GM19025 (cell line): ENCODE data around the gene SNURF.
"Not testable (repeated sequence)": the region's sequence is repeated elsewhere in the genome, so short reads cannot be mapped to it uniquely, and the experiment has no call there.

ENCODE experiments used
- ATAC-seq: cut with Tn5 transposase; IDR thresholded peaks from one replicate; pipeline ENCODE4 v1.9.1; 2021; ENCODE audit warnings: mild to moderate bottlenecking, low read depth, moderate library complexity; ENCODE audit not compliant: unreplicated experiment

Gene SNURF, protein sequence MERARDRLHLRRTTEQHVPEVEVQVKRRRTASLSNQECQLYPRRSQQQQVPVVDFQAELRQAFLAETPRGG

GRCh38 chr15:24954783-24955530 is at the start of gene SNURF, which contains the start of gene SNRPN:
Gene SNURF (plus strand): TSS chr15:24954987. CDS start chr15:24955049, 62 bp downstream.
Gene SNRPN (plus strand): TSS chr15:24954987. CDS start chr15:24974454, 19,467 bp downstream.
- ATAC-seq = peak; percentile 46

GRCh38 chr15:24916305-24917009 is 38.3 kb upstream of the SNURF start:
- no peak for ATAC-seq

- no peak for ATAC-seq
Observed at GRCh38 chr15:24917431-24917830, 37.4 kb upstream of the SNURF start.

GRCh38 chr15:24919446-24919845 is 35.3 kb upstream of the SNURF start:
- no peak for ATAC-seq

DNA sequence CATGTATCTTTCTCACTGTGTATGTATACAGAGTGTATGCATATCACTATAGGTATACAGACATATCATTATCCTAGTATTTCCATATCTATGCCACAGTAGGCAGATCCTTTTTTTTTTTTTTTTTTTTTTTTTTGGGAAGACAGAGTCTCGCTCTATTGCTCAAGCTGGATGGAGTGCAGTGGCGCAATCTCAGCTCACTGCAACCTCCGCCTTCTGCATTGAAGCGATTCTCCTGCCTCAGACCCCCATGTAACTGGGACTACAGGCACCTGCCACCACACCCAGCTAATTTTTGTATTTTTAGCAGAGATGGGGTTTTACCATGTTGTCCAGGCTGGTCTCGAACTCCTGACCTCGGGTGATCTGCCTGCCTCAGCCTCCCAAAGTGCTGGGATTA is 32.0 kb upstream of the SNURF start:
- not testable (repeated sequence) for ATAC-seq

DNA sequence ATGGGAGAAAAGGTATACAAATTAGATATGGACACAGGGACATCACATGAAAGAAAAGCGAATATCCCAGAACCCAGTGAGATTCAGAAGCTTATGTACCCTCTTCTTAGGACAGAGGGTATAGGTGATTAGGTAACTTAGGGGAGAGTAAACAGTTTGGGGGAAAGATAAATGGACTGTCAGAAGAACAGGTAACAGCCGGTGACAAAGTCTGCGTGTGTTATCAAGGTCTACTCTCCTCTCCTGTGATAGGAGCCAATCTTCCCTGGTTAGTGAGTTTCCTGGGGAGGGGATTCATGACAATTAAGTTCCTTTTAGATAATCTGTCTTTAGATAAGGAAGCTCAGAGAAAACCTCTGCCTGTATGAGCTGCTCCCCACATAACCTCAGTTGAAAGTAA is 30.6 kb upstream of the SNURF start:
- no peak for ATAC-seq

- ATAC-seq = no peak
Observed at GRCh38 chr15:24924621-24925020, 30.2 kb upstream of the SNURF start.

DNA sequence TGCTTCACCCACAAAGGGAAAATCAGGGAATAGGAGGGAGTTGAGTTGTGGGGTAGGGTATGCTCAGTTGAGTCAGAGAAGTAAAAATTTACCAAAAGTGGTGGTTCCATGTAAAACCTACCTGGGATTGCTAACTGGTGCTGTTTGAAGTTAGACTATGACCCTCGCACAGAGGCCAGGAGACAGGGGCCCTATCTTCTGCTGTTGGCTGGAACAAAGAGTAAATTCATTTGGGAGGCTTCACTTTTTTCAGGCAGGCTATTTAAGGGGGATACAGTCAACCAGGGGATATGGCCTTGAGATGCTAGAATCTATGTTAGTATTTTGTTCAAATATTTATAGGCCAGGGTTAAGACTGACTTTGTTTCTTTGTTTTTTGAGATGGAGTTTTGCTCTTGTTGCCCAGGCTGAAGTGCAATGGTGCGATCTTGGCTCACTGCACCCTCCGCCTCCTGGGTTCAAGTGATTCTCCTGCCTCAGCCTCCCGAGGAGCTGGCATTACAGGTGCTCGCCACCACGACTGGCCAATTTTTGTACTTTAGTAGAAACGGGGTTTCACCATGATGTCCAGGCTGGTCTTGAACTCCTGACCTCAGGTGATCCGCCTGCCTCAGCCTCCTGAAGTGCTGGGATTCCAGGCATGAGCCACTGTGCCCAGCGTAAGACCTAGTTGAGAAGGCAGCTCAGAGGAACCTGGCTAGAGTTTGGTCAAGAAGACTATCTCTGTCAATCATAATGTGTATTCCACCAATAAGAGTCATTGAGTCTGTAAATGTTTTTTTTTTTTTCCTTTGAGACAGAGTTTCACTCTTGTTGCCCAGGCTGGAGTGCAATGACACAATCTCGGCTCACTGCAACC is 22.7 kb upstream of the SNURF start:
- ATAC-seq = not testable (repeated sequence)

DNA sequence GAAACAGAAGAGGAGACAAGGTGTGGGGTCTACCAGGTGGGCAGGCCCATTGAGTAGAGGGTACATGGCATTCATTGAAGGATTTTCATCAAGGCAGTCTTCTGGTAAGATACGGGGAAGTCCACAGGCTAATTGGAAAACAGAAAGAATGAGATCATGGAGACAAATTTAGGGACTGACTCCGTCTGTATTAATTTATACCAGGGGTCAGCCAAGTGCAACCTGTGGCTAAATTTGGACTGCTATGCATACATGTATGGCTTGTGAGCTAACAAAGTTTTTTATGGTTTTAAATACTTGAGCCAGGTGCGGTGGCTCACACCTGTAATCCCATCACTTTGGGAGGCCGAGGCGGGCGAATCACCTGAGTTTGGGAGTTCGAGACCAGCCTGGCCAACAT is 21.1 kb upstream of the SNURF start:
- ATAC-seq = no peak

- ATAC-seq = not testable (repeated sequence)
Observed at GRCh38 chr15:24938224-24938623, 16.6 kb upstream of the SNURF start.

- ATAC-seq = no peak
Observed at GRCh38 chr15:24940236-24940635, 14.6 kb upstream of the SNURF start.

GRCh38 chr15:24943361-24943760 is 11.4 kb upstream of the SNURF start:
- no peak for ATAC-seq

DNA sequence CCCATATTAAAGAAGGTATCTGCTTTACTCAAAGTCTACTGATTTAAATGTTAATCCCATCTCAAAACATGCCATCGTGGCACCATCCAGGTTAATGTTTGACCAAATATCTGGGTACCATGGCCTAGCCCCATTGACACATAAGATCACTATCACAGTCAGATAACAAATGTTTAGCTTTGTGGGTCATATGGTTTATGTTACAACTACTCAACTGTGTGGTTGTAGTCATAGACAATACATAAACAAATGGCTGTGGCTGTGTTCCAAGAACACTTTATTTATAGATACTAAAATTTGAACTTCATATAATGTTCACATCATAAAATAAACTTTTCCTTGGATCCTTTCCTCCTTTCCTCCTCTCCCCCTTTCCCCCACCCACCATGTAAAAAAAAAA is 9.8 kb upstream of the SNURF start:
- ATAC-seq = no peak

GRCh38 chr15:24945711-24946110 is 9.1 kb upstream of the SNURF start:
- ATAC-seq = no peak

- ATAC-seq = no peak
Observed at GRCh38 chr15:24948495-24948894, 6.3 kb upstream of the SNURF start.

DNA sequence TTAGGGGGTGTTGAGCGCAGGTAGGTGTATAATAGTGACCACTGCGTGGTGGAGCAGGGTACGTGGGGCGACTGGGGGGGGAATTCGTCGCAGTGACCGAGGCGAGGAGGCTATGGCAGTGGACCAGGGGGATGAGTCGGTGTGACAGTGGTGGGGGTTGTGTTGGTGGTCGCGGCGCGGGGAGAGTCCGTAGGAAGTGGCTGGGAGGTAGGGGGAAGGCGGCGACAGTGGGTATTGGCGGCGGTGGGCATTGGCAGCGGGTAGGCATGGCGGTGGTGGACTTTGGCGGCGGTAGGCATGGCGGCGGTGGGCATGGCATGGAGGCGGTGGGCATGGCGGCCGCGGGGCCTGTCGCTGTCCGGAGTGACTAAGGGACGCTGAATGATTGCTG is 739 bp downstream of the SNURF start:
- no peak for ATAC-seq

- ATAC-seq = peak; percentile 66
Observed at GRCh38 chr15:24956111-24956838, 1.5 kb downstream of the SNURF start.

DNA sequence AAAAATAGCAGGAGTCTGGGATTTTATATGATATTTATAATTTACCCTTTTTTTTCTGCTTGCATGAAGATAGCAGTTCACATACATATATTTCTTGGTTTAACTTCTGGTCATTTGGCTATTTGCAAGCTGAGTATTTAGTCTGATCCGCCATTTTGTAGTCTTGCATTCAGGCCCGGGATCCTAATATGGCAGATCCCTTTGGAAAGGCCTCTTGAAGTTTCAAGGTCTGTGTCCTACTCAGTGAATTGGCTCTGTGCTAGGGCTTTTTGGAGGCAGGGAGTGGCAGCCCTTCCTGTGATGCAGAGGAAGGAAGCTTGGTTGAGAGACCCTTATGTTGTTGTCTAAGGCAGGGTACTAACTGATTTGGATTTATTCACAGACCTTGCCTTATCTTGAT is 2.9 kb downstream of the SNURF start:
- ATAC-seq = no peak

DNA sequence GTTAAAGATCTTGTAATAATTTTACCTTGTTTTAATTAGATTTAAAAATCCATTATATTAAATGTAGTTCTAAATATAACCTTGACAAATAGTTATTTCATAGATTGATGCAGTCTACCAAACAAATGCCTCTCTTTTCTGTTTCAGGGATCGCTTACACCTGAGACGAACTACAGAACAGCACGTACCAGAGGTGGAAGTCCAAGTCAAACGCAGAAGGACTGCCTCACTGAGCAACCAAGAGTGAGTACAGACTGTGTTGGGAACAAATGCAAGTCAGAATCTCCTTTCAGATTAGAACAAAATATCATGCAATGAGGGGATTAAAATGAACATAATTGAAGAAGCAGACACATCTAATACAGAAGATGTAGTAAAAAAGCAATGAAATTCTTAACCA is 7.2 kb downstream of the SNURF start:
- ATAC-seq = no peak

- ATAC-seq = no peak
Observed at GRCh38 chr15:24962880-24963279, 8.1 kb downstream of the SNURF start.
